ENCODE data around the gene KLHL25. TPM values are rescaled to one million over a fixed set of nuclear protein-coding genes. Genes with fewer than 3 reads are reported as not detected.

The KLHL25 gene
- total and polyA plus RNA-seq, 2 of the 13 experiments (the other 11 are each of a cell fraction or from before 2014, with no cell fraction given), result 3.7 to 8.2 TPM

DNA sequence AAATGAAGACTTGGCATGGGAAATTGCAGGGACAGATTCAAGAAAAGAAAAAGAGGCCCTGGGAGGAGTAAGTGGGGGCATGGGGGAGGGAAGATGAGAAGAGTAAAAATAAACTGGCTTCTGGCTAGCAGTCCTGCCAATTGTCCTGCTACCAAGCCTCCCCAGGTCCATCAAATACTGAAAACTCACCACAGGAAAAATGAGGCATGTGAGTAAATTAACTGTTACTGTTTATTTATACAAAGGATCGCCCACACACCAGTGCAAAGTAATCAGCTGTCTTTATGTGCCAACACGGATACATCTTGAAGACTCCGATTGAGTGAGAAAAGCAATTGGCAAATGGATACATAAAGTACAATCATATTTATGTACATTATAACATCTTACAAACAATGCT is 10.7 kb upstream of the KLHL25 start:
- H3K4me2 ChIP-seq (ENCODE audit: low read depth, low read length), result no peak overlapping the region
- H3K79me2 ChIP-seq (ENCODE audit: insufficient read depth, low read length), result no peaks in the 10 kb centered on the region
- in situ Hi-C loops (cut with HindIII; ENCODE audit: extremely low pct_ligation_motif_present, low pct_unique_long_range_greater_than_20kb) (no loop called here), intact Hi-C loops (cut with micrococcal nuclease; ENCODE audit: unreplicated experiment) (no loop called here)
- no peaks in the 10 kb centered on the region; a peak in 1 of 5 replicates for H3K27me3 ChIP-seq (ENCODE audit: control insufficient read depth in 1 of 2, insufficient read depth in 2 of 2, low read length in 2 of 2)
- no peak for FAIRE-seq
- peaks cover 6% of the 10 kb centered on the region for H3K4me1 ChIP-seq (ENCODE audit: insufficient read depth, low read length)
- no peaks in the 10 kb centered on the region for H3K36me3 ChIP-seq (replicated peaks in 1 of 2; ENCODE audit: control insufficient read depth in 1 of 2, insufficient read depth in 2 of 2, low read length in 2 of 2)
- ATAC-seq, result no peak
- H3K9me3 ChIP-seq (ENCODE audit: low read length), result no peaks in the 10 kb centered on the region
- BruUV-seq (replicated peaks), result no TSS peak
- no peak for DNase-seq (ENCODE audit: low spot score)
- TF ChIP-seq NFE2L1 (CRISPR knock-in tag; IDR thresholded peaks at IDR 0.05; ENCODE audit: borderline replicate concordance) (no peak), MTF2 (CRISPR knock-in tag; IDR thresholded peaks at IDR 0.05; ENCODE audit: borderline replicate concordance) (no peak), HNRNPUL1 (IDR thresholded peaks at IDR 0.05; ENCODE audit: low read depth, low read length) (no peak), NR3C1 (CRISPR knock-in tag; IDR thresholded peaks at IDR 0.05) (no peak), HES4 (CRISPR knock-in tag; IDR thresholded peaks at IDR 0.05; ENCODE audit: borderline replicate concordance) (no peak), ZNF136 (CRISPR knock-in tag; IDR thresholded peaks at IDR 0.05; ENCODE audit: low read depth) (no peak), ZNF660 (CRISPR knock-in tag; IDR thresholded peaks at IDR 0.05; ENCODE audit: borderline replicate concordance, low read depth) (no peak), KAT2B (IDR thresholded peaks at IDR 0.05; ENCODE audit: borderline replicate concordance, low read depth, low read length) (no peak)
- TF ChIP-seq, protein P1, sequence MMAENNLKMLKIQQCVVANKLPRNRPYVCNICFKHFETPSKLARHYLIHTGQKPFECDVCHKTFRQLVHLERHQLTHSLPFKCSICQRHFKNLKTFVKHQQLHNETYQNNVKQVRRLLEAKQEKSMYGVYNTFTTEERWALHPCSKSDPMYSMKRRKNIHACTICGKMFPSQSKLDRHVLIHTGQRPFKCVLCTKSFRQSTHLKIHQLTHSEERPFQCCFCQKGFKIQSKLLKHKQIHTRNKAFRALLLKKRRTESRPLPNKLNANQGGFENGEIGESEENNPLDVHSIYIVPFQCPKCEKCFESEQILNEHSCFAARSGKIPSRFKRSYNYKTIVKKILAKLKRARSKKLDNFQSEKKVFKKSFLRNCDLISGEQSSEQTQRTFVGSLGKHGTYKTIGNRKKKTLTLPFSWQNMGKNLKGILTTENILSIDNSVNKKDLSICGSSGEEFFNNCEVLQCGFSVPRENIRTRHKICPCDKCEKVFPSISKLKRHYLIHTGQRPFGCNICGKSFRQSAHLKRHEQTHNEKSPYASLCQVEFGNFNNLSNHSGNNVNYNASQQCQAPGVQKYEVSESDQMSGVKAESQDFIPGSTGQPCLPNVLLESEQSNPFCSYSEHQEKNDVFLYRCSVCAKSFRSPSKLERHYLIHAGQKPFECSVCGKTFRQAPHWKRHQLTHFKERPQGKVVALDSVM (CRISPR knock-in tag; IDR thresholded peaks at IDR 0.05), result no peak
- TF ChIP-seq, protein P2, sequence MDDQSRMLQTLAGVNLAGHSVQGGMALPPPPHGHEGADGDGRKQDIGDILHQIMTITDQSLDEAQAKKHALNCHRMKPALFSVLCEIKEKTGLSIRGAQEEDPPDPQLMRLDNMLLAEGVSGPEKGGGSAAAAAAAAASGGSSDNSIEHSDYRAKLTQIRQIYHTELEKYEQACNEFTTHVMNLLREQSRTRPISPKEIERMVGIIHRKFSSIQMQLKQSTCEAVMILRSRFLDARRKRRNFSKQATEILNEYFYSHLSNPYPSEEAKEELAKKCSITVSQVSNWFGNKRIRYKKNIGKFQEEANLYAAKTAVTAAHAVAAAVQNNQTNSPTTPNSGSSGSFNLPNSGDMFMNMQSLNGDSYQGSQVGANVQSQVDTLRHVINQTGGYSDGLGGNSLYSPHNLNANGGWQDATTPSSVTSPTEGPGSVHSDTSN (CRISPR knock-in tag; IDR thresholded peaks at IDR 0.05; ENCODE audit: borderline replicate concordance), result no peak
- no peak overlapping the region for H3K4me3 ChIP-seq (replicated peaks in 1 of 3; ENCODE audit: insufficient read depth in 1 of 3, low read depth in 2 of 3, low read length in 3 of 3)
- H2AFZ ChIP-seq (ENCODE audit: low read length), result no peak overlapping the region
- H4K20me1 ChIP-seq (ENCODE audit: insufficient read depth, low read length), result no peaks in the 10 kb centered on the region
- no peak overlapping the region for H3K27ac ChIP-seq (ENCODE audit: extremely low read length, insufficient read depth, low read length)
- H3K9ac ChIP-seq (ENCODE audit: insufficient read depth, low read depth, low read length), result no peak overlapping the region
- ChIA-PET POLR2A (no interaction called here), CTCF (ENCODE audit: low intra/inter-chr PET ratio, low total read pairs) (no interaction called here)
- WGBS (ENCODE audit: low lambda C conversion rate), result 20% methylated on average over 3 of the region's 3 CpGs

All from HepG2 (cell line).